ENCODE data around the gene HOXC10. TPM values are rescaled to one million over a fixed set of nuclear protein-coding genes. Genes with fewer than 3 reads are reported as not detected.

HOXC10 gene
- polyA plus RNA-seq, 3 donors = not detected

- H3K4me3 ChIP-seq (replicated peaks in 1 of 3; ENCODE audit: low read depth in 2 of 3, low read length in 3 of 3) = no peak overlapping the region
- H2AFZ ChIP-seq (ENCODE audit: insufficient read depth, low read depth, low read length, poor library complexity, severe bottlenecking) = no peak overlapping the region
- Mint-ChIP-seq H3K27me3 (ENCODE audit: low read depth in 3 of 3) (peaks cover 96 to 100% (median 99%) of the 10 kb centered on the region in 3 donors), H3K36me3 (peaks cover 12 to 19% of the 10 kb centered on the region in 2 donors), H3K4me1 (peaks cover 27% of the 10 kb centered on the region), H3K4me3 (peak overlapping the region in 1 of 2 donors; percentile 80), H3K9me3 (peaks cover 8 to 69% (median 53%) of the 10 kb centered on the region in 7 donors), H3K27ac (no peak overlapping the region)
- H3K4me2 ChIP-seq (replicated peaks; ENCODE audit: extremely low read depth, low read length, poor library complexity, severe bottlenecking) = no peak overlapping the region
- intact Hi-C loops (cut with micrococcal nuclease) = loop anchor here in 1 of 2 donors (10.0 kb wide), 1 partner anchor 57 kb away; the partner anchor contains the start of gene HOXC5
- no peak overlapping the region for H3K9ac ChIP-seq (ENCODE audit: insufficient read depth, low read length, poor library complexity, severe bottlenecking)
- DNase-seq = no peak
- peaks cover 39 to 86% of the 10 kb centered on the region in 2 donors for H3K9me3 ChIP-seq (replicated peaks in 1 of 2; ENCODE audit: control insufficient read depth in 1 of 2, insufficient read depth in 1 of 2, low read length in 2 of 2)
- H3K36me3 ChIP-seq (replicated peaks in 1 of 2; ENCODE audit: control insufficient read depth in 1 of 2, insufficient read depth in 2 of 2, low read length in 2 of 2) = no peaks in the 10 kb centered on the region
- peaks cover 10 to 24% of the 10 kb centered on the region in 2 donors for H3K4me1 ChIP-seq (ENCODE audit: control insufficient read depth in 1 of 2, insufficient read depth in 2 of 2, low read length in 2 of 2)
- H4K20me1 ChIP-seq (ENCODE audit: insufficient read depth, low read length) = no peaks in the 10 kb centered on the region
- H3K27ac ChIP-seq (ENCODE audit: low read depth in 1 of 2, low read length in 2 of 2) = no peak overlapping the region
- H3K79me2 ChIP-seq (ENCODE audit: insufficient read depth, low read length) = no peaks in the 10 kb centered on the region
- 0% methylated on average over 4 of the region's 11 CpGs for WGBS (ENCODE audit: insufficient coverage)
- no peak for TF ChIP-seq CTCF (IDR thresholded peaks at IDR 0.05)
- peaks cover 97 to 100% of the 10 kb centered on the region in 2 donors for H3K27me3 ChIP-seq (ENCODE audit: control insufficient read depth in 2 of 2, insufficient read depth in 2 of 2, low read length in 2 of 2)
These were observed 7.1 kb upstream of the HOXC10 start for GRCh38 chr12:53977596-53978445.

DNA sequence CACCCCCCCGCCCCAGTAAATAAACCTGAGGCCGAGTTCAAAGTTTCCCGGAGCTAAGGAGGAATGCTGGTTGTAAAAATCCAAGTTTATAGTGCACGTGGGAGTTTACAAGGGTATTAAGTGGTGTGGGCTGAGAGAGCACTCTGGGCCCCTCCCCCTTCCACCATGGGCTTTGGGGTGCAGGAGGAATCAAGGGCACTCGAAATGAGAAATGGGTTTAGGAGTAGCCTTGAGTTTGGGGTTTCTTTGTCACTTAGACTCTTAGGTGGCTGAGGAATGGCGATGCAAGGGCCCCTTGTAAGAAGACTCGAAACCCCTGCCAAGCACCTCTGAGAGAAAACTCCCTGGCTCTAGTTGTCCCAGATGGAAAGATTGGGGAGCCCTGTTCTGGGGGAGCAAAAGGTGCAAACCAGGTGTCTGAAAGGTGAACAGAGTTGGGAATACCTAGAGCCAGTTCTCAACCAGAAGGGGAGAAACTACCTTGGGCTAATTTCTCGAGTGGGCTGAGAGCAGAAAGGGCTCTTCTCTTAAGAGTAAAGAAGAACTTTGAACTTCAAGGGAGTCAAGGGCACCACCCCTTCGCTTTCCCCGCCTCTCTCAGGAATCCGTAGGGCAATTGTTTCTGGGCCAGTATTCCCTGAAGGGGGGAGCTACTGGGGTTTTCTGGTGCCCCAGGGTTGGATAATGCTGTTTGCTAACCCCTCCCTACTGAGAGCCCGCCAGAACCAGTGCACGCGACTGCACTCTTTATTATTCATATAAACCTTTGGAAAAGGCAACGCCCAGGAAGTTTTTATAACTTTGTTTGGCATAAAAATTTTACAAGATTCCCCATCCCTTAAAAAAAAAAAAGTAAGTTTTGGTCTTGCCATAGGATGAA is 6.2 kb upstream of the HOXC10 start:
- H3K79me2 ChIP-seq (ENCODE audit: insufficient read depth, low read length) = no peaks in the 10 kb centered on the region
- H3K4me3 ChIP-seq (replicated peaks in 1 of 3; ENCODE audit: low read depth in 2 of 3, low read length in 3 of 3) = no peak overlapping the region
- H3K9ac ChIP-seq (ENCODE audit: insufficient read depth, low read length, poor library complexity, severe bottlenecking) = no peak overlapping the region
- no CpG with 5 or more reads among the region's 15 CpGs for WGBS (ENCODE audit: insufficient coverage)
- Mint-ChIP-seq H3K4me3 (peak overlapping the region in 1 of 2 donors; percentile 89), H3K36me3 (peaks cover 10 to 21% of the 10 kb centered on the region in 2 donors), H3K27me3 (ENCODE audit: low read depth in 3 of 3) (peaks cover 97 to 100% (median 100%) of the 10 kb centered on the region in 3 donors), H3K9me3 (peaks cover 7 to 69% (median 56%) of the 10 kb centered on the region in 7 donors), H3K4me1 (peaks cover 27% of the 10 kb centered on the region), H3K27ac (no peak overlapping the region)
- H3K4me1 ChIP-seq (ENCODE audit: control insufficient read depth in 1 of 2, insufficient read depth in 2 of 2, low read length in 2 of 2) = peaks cover 18 to 28% of the 10 kb centered on the region in 2 donors
- no peaks in the 10 kb centered on the region for H4K20me1 ChIP-seq (ENCODE audit: insufficient read depth, low read length)
- peaks cover 44 to 86% of the 10 kb centered on the region in 2 donors for H3K9me3 ChIP-seq (replicated peaks in 1 of 2; ENCODE audit: control insufficient read depth in 1 of 2, insufficient read depth in 1 of 2, low read length in 2 of 2)
- H3K27me3 ChIP-seq (ENCODE audit: control insufficient read depth in 2 of 2, insufficient read depth in 2 of 2, low read length in 2 of 2) = peaks cover 97 to 100% of the 10 kb centered on the region in 2 donors
- TF ChIP-seq CTCF (IDR thresholded peaks at IDR 0.05) = no peak
- no peaks in the 10 kb centered on the region for H3K36me3 ChIP-seq (replicated peaks in 1 of 2; ENCODE audit: control insufficient read depth in 1 of 2, insufficient read depth in 2 of 2, low read length in 2 of 2)
- no peak overlapping the region for H3K27ac ChIP-seq (ENCODE audit: low read depth in 1 of 2, low read length in 2 of 2)
- no peak for DNase-seq
- no peak overlapping the region for H2AFZ ChIP-seq (ENCODE audit: insufficient read depth, low read depth, low read length, poor library complexity, severe bottlenecking)
- H3K4me2 ChIP-seq (replicated peaks; ENCODE audit: extremely low read depth, low read length, poor library complexity, severe bottlenecking) = no peak overlapping the region
- intact Hi-C loops (cut with micrococcal nuclease) = loop anchor here in 1 of 2 donors (10.0 kb wide), 1 partner anchor 56 kb away; the partner anchor contains the start of gene HOXC5

Measured in CD14-positive monocyte (primary cell).